Stimulated activated CD8-positive, alpha-beta memory T cell treated with anti-CD3 and anti-CD28 coated beads, Interleukin-12 subunit alpha, Interleukin-12 subunit beta, amount 100 ng/mL, for 1 hour (primary cell): Measurements from ENCODE around the gene TRMT1.

Experiments used
- DNase-seq: peaks from one replicate; pipeline ENCODE4 v3.0.0-alpha.2; 2020; ENCODE audit warnings: low read depth

The TRMT1 gene

DNA sequence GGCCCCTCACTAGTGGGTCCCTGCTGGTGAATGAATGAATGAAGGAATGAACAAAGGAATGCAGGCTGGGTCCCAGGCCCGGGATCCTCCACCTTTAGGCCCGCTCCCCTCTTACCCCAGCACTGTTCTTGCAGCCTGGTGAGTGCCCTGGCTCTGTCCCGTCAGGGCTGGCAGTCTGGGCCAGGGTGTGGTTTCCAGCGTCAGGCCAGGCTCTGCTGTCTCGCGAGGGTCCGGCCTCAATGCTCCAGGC, 14.2 kb downstream of the TRMT1 start:
- no peak for DNase-seq

DNA sequence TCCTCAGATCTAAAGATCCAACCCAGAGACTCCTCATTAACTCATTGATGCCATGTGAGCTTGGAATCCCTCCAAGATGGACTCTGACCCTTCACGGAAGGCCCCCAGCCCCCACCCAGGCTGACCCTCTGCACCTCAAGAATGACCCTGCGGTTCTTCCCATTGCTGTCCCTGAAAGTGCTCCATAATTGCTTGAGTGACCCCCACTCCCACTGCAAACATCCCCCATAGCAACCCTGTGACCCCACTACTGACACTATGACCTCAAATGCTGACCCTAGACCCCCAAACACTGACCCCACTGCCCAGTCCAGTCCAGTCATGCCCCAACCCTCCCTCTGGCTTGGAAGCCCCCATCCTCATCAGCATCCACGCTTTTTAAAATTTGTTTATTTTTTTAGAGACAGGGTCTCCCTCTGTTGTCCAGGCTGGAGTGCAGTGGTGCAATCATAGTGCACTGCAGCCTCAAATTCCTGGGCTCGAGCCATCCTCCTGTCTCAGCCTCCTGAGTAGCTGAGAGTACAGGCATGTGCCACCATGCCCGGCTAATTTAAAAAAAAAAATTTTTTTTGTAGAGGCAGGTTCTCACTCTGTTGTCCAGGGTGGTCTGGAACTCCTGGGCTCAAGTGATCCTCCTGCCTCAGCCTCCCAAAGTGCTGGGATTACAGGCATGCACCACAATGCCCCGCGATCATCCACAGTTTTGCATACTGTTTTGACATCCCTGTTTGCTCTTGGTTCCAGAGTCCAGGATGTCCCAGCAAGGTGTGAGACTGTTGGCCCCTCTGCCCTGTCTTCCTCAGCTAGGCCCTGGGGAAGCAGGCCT, 14.7 kb downstream of the TRMT1 start:
- DNase-seq, result no peak

GRCh38 chr19:13100841-13101589, 15.5 kb downstream of the TRMT1 start:
- DNase-seq, result no peak

DNA sequence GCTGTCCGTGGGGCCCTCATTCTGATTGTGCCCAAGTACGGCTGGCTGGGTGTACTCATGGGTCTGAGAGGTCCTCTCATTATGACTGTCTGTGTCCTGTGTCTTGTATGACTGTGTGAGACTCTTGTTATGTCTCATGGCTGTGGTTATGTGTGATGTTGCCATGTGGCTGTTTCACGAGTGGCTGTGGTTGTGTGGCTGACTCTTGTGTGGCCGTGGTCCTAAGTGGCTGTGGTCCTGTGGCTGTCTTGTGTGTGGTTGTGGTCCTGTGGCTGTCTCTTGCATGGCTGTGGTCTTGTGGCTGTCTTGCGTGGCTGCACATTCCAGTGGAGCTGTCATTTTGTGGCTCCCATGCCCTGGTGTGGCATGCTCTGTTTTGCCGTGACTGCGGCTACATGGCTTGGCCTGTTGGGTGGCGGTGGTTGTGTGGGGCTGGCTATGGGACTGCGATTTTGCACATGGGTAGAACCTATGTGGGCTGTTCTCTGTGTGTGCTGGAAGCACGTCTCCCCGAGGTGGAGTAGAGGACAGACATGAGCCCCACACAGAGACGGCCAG, 16.4 kb downstream of the TRMT1 start:
- no peak for DNase-seq

GRCh38 chr19:13099073-13099999, 17.2 kb downstream of the TRMT1 start:
- DNase-seq, result peak; percentile 64

GRCh38 chr19:13098277-13099072, 18.1 kb downstream of the TRMT1 start:
- DNase-seq, result no peak

- no peak for DNase-seq
Measured at GRCh38 chr19:13097463-13098258, 18.9 kb downstream of the TRMT1 start.

- DNase-seq, result no peak
Measured at GRCh38 chr19:13097033-13097462, 19.5 kb downstream of the TRMT1 start.

GRCh38 chr19:13095934-13096927, 20.3 kb downstream of the TRMT1 start:
- no peak for DNase-seq

DNA sequence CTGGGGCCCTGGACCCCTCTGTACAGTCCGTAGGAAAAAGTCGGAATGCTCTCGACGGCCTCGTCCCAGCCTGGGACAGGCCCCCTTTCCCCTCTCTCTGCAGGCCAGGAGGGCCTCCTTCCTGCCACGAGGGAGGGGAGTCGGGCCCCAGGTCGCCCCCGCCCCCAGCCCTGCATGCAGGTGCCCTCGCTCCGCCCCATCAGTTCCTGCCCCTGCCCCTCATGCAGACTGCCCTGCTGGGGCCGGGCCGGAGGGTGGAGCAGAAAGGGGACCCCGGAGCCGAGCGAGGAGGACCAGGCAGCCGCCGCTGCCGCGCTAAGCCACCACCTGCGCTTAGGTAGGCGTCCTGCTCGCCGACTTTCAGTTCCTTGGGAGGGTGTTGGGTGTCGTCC, 21.2 kb downstream of the TRMT1 start:
- no peak for DNase-seq

GRCh38 chr19:13094771-13095392, 21.7 kb downstream of the TRMT1 start:
- no peak for DNase-seq

DNA sequence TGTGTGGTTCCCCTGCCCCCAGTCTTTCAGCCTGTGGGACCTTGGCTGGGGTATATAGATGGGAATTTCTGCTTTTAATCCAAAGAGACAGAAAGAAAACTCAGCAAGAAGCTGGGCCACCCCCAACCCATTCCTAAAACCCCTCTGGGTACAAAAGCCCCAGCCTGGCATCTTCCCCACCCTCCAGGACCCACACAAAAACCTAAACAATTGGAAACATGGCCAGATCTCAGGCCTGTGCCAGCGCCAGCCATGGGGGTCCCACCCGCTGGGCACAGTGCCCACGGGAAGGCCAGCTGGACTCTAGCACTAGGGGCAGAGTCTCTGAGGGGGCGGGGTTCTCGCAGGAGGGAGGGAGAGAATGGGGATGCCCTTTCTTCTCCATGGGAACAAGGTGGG, 22.4 kb downstream of the TRMT1 start:
- no peak for DNase-seq

DNA sequence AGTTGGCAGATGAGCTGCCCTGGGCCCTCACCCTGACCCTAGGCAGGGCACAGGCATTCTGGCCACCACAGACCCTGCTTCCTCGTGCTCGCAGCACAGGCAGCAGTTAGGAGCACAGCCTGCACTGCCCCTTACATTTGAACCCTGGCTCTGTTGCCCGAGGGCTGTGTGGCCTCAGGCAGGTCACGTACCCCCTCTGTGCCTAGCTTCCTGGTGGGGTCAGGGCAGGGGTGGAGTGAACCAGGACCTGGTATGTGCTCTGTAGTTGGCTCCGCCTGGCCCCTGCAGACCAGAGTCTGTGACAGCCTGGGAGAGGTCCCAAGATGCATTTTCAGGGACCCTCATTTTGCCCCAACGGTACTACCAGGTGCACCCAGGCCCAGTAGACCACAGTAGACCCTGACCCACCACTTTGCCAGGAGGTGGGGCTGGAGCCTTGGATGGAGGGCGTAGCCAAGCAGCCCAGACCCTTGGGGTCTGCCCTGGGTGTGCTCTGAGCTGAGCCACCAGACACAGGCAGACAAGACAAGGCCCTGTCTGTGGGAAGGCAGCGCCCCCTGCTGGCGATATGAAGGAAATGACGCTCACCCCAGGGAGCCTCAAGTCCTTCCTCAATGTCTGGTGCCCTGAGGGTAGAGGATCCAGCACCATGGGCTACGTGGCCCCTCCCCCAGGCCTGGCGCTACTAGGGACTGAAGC, 23.0 kb downstream of the TRMT1 start:
- peak; percentile 69 for DNase-seq

DNA sequence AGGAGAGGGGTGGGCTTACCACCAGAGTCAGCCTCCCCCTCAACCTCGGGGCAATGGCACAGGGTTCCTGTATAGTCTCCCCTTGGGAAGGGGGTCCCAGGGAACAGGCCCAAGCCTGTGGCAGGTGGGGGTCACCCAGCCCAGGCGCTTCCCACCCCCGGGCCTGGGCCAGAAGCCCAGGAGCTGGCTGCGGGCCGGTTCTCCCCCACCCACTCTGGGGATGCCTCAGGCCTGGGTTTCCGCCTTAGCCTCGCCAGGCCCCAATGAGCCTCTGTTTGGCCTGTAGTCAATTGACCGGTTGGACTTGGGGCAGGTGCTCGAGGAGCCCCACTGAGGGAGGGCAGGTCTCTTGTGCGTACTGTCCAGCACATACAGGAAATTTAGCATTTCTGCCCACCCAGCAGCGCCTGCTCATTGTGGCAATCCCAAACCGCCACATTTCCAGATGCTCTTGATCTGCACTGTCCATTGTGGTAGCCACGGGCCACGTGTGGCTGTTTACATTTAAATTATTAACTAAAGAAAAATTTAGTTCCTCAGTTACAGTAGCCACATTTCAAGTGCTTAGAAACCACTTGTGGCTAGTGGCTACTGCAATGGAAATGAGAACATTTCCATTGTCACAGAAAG, 23.8 kb downstream of the TRMT1 start:
- DNase-seq, result no peak

DNA sequence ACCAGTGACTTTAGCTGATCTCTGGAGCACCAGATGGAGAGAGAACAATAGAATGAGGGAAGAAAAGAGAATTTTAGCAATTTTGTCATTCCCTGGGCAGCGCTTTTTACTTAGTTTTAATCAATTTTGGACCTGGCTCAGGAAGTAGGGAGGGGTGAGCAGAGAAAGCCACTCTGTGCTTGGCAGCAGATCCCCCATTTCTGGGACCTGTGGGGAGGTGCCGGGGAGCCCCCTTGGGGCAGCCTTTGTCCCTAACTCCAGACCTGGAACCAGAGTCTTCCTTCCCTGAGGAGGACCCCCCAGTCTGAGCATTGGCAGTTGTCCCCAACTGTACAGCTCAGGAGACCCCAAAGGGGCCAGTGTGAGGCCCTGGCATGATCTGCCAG, 24.4 kb downstream of the TRMT1 start:
- DNase-seq, result no peak

DNA sequence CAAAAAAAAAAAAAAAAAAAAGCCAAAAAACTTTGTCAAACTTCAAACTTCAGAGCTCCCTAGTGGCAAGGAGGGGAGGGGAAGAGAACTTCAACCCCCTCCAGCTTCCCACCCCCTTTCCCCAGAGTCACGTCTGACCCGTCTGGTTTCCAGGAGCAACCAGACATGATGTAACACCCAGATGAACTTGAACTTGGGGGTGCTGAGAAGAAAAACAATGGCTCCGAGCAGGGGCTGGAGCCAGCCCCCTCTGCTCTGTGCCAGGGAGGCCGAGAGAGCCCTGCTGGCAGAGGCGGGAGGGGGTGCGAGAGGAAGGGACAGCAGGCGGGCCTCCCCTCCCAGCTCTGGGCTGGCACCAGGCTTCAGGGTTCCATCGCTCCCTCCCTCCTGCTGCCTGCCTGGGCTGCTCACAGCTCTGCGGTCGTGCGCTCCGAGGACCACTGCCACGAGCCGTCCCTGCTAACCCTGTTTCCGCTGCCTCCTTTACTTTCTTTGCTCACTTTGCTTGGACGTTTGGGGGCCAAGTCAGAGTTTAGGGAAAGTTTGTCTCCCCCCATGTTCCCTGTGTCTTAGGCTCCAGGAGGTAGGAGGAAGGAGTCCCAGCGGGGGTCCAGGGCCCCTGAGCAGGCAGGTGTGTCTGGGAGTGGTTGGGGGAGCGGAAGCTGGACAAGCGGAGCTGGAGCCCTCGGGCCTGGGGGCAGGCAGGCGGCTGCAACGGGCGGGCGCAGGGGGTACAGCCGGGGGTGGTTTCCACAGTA, 25.0 kb downstream of the TRMT1 start:
- DNase-seq, result no peak
